Middle frontal gyrus (tissue), 1 donor: ENCODE data around the gene FAM120C.

Source experiments
- DNase-seq: peaks from one replicate; pipeline ENCODE4 v3.0.0-alpha.2; 2015; ENCODE audit warnings: low spot score; ENCODE audit errors: extremely low spot score

The FAM120C gene

DNA sequence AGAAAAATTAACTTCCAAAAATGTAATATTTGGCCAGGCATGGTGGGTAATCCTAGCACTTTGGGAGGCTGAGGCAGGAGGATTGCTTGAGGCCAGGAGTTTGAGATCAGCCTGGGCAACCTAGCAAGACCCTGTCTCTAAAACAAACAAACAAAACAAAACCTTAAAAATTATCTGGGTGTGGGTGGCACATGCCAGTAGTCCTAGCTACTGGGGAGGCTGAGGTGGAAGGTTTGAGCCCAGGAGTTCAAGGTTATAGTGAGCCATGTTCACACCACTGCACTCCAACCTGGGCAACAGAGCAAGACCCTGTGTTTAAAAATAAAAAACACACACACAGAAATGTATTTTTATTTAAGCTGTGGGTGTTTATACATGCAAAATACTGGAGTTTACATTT, 12.0 kb downstream of the FAM120C start:
- DNase-seq = no peak

DNA sequence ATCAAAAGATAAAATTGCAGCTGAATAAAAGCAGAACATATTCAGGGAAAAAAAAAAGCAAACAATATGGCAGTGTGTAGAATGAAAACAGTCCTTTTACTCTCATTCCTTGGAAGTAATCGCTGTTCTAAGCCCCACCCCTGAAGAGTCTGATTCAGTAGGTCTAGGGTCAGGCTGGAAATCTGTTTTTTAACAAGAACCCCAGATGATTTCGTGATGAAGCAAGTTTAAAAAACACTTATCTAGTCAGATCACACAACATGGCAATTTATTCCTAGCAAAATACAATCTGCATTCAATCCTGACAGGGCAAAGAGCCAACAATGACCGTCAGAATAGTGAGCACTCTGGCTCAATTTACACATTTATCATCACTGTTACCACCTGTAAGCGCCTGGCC, 16.1 kb downstream of the FAM120C start:
- DNase-seq = no peak

DNA sequence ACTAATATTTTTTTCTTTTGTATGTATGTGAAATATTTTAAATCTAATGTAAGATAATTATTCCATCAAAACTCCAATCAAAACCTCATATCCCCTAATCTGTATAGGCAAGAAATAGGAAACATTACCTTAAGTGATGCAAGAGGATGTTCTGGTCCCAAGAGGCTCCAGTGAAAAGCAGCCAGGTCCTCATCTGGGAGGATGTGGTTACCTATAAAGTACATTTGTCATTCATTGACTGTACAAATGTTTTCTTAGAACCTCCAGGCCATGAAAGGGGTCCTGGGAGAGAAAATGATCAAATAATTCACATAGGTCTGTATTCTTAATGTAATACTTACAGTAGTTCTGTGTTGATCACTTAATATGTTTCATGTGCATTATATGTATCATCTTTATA, 25.5 kb downstream of the FAM120C start:
- DNase-seq = no peak

DNA sequence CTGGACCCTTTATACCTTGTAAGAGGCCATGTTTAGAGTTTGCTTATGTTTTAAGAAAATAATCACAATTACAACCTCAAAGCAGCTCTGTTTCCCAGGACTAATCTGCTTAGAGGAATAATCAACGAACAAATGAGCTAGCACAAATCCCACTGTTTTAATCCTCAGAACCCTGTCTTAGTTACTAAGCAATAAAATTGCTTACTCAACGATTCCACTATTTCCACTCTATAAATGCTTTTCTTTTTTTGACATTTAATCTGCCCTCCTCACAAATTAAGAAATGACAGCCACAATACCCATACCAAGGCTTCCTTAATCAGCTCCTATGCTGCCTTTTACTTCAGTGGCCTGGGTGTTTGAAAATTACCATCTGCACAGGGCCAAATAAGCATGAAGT, 48.8 kb downstream of the FAM120C start:
- no peak for DNase-seq

DNA sequence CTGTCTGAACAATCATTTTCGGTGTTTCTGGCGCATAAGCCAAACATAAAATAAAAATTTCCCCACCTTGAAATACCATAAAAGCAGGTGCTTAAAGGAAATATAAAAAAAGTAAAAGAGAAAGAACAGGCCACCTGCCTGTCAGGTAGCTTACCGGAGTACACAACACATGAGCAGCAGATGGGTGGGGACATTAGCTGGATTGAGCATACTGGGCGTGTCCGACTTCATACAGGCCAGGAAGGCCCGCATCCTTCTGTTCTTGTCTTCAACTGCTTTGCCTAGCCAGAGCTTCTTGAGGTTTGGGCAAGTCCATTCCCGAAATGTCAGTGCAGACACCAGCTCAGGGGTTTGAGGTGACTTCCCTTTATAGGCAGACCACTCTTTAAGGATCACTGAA, 66.7 kb downstream of the FAM120C start:
- no peak for DNase-seq

DNA sequence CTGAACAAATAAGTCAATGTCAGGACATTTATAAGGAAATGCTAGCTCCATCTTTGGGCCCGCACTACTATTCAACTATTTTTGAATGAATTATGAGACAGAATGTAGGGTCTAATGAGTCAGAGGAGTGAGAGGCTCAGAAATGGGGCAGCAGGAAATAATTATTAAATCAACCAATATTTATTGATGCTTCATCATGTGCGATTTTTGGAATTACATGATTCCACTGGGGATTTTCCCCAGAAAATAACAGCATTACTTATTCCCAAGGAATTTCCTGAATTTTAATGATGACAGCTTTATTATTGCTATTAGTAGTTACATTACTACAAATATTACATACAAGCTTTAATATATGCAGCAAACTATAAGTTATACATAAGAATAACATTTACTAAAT, 89.5 kb downstream of the FAM120C start:
- no peak for DNase-seq

DNA sequence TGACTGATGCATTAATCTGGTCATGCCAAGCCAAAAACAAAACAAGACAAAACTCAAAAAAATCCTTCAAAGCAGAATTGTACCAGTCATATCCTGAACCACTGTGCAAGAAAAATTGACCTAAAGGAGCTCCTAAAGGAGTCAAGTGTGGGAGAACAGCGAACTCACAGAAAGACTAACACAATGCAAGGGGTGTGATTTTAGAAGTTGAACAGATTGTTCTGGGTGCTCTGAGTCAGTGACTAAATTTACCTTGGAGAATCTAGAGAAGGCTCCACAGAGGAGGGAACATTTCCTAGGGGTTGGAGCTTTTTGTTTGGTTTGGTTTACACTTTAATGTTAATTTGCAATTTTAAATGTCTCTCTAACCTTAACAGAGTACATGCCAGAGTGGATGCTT, 89.9 kb downstream of the FAM120C start:
- DNase-seq = peak; percentile 24

DNA sequence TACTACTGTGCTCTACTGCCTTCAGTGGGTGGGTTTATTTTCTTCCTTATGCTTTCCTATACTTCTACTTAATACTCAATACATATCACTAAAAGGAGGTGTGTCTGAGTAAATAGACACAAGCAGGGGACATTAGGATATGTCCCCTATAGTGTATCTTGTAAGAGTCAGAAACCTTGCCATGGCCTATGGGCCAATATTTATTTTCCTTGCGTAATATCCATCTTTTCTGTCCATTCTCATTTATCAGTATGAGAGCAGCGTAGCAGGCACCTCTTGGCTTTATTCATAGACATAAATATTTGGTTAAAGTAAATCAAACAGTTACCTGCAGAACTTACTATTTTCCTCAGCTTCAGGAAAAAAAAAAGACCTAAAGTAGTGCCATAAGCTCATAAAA, 92.2 kb downstream of the FAM120C start:
- no peak for DNase-seq

DNA sequence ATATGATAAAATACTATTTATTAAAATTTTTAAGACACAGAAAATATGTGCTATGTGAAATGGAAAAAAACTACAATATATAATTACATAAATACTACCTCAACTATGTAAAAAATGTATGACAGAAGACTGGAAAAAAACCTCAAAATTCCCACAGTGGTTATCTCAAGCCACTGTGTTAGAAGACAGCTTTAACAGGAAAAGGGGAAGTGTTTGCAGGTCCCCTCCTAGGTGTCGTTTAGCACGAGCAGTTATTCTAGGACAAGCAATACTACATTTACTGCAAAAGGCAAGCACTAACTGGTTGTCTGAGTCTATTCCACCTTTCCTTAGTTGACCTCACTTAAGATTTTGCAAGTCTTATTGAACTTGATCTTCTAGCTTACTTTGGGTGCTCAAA, 93.9 kb downstream of the FAM120C start:
- no peak for DNase-seq

DNA sequence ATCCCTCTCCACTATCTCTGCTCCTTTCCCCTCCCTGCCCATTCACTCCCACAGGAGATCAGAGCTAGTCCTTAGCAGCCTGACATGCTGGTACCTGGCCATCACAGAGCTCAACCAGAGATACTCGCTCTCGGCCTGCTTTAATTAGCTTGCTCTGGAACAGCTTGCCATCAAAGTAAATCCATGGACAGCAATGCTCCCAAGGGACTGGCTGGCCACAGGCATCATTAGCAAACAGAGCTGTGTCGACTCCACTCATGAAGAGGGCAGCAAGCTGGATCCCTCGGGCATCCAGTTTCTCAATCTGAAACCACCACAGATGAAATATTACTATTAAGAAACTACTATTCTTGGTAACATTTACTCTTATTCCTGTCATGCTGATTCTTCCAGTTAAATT, 95.4 kb downstream of the FAM120C start:
- DNase-seq = no peak

DNA sequence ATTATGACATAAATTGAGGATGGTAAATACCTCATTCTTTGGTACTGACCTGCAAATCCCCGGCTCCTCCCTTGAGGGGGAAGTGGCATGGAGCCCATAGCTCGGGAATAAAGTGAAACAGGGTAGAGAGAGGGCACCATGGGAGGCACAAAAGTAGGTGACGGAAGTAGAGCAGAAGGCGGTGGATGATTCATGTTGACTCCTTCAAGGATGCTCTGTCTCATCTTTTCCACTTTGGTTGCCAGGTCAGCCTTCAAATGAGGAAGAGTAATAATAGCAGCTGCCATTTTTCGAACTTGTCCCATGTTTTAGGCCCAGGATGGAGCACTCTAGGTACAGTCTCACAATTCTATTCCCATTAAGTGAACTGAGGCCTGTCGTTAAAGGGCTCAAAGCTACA, 97.4 kb downstream of the FAM120C start:
- no peak for DNase-seq

DNA sequence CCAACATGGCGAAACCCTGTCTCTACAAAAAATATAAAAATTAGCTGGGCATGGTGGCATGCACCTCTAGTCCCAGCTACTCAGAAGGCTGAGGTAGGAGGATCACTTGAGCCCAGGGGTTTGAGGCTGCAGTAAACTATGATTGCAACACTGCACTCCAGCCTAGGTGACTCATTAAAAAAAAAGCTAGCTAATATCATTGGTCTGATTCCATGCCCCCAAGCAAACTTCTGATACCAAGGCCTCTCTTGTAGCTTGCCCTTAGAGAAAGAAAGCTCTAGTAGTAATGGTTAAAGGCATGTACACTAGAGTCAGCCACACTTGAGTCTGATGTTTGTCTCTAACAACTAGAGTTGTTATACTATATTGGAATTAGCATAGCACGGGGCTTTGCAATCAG, 106.2 kb downstream of the FAM120C start:
- DNase-seq = no peak

DNA sequence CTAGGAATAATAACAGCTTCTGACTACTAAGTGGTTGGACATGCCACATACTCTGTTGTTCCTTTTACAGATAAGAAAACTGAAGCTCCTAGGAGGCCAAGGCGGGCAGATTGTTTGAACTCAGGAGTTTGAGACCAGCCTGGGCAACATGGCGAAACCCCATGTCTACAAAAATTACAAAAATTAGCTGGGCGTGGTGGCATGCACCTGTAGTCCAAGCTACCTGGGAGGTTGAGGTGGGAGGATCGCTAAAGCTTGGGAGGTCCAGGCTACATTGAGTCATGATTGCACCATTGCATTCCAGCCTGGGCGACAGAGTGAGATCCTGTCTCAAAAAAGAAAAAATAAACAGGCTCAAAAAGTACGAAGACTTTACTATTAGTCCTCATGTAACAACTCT, 108.2 kb downstream of the FAM120C start:
- DNase-seq = no peak

DNA sequence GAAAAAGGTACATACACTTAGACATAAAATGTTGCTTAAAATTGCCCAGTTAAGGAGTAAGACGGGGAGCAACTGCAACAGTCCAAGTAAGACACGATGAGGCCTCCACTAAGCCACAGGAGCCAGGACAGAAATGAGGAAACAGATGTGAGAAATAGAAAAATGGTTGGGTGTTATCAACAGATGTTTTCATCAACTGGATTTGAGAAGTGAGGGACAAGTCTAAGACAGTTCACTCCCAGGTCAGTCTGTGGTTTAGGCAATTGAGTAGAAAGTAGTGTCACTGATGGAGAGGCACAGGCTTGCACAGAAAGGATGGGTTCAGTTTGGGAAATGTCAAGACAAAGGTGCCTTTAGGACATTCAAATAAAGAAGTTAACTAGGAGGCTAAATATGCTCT, 115.3 kb downstream of the FAM120C start:
- DNase-seq = no peak

DNA sequence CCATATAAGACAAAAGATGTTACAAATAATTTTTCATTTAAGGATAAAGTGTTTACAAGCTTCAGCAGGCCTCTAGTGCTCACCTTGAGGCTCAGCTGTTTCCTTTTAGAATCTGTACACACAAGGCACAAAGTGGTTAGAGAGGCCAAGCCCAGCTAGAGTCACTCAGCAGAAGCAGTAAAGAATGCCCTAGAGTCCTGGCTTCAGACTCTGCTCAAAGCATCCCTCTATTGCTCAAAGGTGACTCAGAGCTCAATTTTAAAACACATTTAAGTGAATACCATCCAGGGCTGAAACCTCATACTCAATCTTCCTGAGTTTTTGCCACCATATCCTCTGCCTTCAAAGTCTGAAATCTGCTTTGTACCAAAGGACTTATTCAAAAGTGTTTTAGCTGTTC, 116.2 kb downstream of the FAM120C start:
- DNase-seq = no peak

DNA sequence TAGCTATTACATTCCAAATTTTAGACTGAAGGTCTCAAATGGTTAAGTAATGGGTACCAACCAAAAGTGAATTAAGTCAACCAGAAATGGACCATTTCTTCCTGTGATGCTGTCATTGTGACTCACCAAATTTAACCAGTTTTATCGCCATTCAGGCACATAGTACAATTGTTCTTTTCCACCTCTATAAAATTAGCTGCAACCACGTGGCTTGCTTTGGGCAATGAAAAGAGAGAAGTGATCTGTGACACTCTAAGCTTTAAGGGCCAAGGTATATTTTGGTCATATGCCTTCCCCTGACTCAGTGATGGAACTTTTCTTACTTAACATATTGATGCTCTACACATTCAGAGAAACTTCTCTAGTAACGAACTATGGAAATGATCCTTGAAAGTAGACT, 118.5 kb downstream of the FAM120C start:
- no peak for DNase-seq

DNA sequence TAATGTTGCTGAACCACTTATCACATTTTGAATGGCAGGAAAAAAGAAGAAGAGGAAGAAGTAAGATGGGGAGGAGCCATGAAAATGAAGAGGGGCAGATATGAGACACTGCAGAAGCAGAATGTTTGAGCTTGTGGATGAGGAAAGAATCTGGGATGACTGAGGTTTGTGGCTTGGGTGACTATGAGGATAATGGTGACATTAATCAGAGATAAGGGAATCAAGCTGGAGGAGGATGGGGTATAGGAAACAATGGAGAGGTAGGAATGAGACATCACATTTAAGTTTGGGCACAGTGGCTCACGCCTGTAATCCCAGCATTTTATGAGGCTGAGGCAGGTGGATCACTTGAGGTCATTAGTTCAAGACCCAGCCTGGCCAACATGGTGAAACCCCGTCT, 119.7 kb downstream of the FAM120C start:
- no peak for DNase-seq

DNA sequence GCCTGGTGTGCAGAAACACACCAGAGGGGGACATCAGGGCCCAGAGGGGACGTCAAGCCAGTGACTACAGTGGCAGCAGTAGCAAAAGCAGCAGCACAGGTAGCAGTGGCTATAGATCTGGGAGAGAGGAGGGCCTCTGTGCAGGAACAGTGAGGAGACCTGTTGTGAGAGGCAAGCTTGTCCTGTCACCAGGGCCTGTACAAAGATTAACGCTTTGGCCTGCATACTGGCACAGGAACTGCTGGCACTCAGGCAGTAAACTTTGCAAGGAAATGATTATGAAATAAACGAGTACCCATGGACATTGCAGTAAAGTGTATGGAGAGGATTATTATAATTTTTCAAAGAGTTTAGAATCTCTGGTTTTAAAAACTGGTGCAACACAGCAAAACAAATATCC, 133.3 kb downstream of the FAM120C start:
- DNase-seq = no peak

DNA sequence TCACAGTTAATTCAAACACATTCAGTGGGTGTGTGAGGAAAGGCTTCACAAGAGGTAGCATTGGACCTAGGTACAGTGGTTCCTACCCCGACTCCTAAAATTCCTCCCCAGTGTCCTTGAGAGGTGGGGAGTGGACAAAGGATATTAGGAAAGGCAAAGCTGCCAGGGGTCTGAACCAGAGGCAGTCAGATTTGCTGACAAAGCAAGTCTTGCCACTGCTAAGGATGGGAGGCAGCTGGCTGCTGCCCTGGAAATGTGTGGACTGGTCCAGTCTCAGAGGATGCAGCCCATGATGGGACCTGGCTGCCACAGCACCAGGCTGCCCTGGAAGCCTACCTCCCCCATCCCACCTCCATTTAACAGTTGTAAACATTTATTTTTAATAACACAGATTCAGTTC, 134.6 kb downstream of the FAM120C start:
- no peak for DNase-seq

DNA sequence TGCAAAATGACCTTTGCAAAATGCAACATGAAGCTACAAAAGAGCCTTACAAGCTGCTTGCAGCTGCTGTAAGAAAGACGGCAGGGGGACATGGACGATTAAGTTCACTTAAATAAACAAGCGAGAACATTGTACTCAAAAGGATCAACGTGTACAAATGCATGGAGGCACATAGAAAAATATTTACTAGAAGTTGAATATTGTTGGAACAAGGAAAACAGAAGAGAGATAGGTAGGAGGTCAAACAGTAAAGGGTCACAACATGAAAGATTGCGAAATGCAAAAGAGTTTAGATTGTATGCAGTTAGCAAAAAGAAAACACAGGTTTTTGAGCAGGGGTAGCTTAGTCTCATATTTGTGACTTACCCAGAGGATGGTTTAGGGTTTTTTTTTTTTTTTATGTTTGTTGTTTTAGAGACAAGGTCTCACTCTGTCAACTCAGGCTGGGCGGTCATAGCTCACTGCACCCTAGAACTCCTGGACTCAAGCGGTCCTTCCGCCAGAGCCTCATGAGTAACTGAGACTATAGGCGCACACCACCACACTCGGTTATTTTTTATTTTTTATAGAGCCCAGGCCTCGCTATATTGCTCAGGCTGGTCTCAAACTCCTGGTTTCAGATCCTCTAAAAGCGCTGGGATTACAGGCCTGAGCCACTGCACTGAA, 137.4 kb downstream of the FAM120C start:
- DNase-seq = no peak

DNA sequence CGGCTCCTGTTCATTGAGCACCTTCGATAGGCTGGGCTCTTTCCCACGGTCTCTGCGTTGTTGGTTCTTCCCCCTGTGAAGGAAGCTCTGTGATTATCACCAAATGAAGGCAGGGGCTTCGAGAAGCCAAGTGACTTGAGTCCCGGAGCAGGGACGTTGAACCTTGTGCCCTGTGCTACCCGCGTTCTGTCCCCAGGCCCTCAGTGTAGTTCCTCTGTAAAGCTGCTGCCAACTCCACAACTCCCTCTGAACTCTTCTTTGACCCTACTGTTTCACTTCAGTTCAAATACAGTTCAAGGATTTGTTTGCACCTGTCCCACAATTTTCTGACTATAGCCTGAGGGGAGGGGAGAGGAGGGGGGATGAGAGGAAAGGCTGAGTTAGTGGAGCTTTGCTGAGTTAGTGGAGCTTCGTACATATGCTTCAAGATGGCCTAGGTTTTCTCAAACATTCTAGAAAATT, 138.1 kb downstream of the FAM120C start:
- no peak for DNase-seq

DNA sequence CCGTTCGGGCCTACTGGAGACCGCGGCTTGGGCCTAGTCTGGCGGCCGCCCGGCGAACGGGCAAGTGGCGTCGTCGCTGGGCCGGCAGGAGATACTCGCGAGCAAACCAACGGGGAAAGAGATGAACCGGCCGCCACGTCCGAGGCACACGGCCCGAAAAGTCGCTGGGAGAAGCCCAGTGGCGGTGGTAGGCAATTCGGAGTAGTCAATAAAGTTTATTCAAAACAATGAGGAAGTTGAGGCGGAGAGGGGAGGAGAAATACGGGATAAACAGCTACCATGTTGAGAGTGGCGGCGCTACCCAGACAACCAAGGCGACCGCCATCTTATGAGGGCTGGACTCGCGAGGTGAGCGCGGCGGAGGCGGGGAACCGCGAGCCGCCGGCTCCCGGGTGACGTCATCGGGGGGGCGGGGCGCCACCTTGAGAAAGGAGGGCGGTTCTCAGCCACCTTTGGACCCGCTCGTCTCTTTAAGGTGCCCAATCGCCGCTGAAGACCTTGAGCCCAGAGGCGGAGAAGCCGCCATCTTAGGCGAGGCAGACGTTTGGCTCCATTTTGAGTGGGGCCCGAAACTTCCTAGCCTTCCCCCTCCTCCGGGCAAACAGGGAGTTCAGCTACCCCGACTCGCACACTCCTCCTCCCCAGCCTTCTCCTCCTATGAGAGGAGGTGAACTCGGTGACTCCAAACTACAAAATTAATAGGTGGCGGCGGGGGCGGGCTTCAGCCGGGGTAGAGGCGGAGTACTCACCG, 138.8 kb downstream of the FAM120C start, which contains the start of gene PHF8:
Gene PHF8, minus strand, starts transcription at position 348 of the 751 bp plus-strand sequence. CDS start 1,745 bp downstream, outside the sequence.
- peak; percentile 70 for DNase-seq

DNA sequence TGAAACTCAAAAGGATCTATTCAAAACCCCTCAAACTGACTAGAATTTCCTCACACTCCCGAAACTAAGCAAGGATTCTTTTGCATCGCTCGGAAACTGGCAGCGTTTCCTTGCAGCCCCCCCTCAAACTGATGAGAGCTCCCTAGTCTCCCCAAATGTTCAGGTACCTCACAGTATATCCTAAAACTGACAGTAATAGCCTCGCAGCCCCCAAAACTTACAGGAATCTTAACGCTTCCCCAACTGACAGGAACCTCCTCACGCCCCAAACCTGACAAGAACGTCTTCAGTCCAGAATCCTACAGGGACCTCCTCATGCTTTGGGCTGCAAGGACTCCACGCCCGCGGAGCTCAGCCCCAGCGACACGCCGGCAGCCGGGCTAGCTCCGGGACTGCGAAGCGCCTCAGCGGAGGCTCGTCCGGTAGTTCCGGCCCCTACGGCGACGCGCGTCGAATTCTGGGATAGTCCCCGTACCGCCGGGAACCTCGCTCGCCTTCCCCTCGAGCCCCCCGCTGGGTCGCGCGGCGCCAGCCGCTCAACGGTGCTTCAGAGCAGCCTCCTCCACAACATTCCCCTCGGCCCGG, 139.4 kb downstream of the FAM120C start:
- peak; percentile 3 for DNase-seq
